ENCODE results near the gene ZNF521.

ZNF521 gene

GRCh38 chr18:25113566-25113965 is 238.4 kb downstream of the ZNF521 start:
- no peak for ATAC-seq

DNA sequence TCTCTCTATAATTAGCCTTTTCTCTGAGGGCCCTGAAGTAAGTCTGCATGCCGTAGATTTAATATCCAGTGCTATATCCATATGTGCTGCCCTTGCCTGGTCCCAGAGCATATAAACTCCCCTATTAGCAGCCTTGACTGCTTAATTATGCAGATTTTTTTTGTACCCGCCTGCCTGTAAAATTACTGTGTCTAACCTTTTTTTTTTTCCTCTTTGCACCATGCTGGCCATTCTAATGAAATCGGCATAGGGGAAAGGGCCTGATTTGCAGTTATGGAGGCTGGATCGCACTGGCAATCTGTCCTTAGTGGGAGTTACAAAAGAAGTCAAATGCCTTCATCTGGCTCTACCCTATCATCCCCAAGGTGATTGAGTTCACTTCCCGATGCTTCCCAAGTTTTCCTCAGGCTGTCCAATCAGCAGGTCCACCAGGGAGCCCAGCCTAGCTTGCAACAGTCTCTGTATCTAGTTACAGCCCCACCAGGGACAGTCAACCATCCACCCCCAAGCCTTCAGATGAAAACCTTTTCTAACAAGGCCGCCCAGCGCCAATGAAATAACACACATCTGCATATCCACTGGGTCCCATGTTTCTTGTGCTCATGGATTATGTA is 239.0 kb downstream of the ZNF521 start:
- ATAC-seq: no peak

DNA sequence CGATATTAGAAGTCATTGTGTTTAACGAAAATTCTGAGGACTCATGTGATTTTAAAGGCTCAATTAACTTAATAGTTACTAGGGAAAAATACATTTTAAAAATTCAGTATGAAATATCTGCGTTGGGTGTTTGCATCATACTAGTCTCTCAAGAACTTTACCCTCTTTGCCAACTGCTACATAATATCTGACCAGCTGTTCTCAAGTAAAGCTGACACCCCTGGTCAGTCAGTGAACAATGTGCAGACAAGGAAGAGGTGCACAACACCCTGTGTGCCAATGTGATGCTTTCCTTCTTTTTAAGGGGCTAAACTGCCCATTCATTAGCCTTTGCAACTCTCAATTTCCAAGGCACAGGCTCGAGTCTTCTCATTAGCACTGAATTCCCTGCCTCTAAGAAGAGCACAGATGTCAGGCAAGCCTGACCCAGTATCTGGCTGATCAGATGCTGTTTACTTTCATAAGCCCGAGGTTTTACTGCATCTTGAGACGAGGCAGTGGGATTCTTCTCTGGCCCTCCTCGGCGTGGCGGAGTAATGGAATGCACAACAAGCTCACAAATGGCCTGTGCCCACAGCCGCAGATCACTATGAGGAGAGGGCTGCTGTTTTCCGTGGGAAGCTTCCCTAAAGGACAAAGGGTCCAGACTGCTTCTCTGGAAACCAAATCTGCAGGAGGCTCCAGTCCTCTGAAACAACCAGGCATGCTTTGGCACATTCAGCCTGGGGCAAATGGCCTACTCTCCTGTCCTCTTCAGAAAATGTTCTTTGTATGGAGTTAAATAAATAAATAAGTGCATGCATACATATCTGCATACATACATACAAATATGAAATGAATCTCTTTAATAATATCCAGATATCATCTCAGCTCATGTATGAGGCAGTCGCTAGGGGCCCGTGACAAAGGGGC is 240.3 kb downstream of the ZNF521 start:
- ATAC-seq: no peak

- ATAC-seq: no peak
These were observed 242.5 kb downstream of the ZNF521 start for GRCh38 chr18:25109484-25109883.

DNA sequence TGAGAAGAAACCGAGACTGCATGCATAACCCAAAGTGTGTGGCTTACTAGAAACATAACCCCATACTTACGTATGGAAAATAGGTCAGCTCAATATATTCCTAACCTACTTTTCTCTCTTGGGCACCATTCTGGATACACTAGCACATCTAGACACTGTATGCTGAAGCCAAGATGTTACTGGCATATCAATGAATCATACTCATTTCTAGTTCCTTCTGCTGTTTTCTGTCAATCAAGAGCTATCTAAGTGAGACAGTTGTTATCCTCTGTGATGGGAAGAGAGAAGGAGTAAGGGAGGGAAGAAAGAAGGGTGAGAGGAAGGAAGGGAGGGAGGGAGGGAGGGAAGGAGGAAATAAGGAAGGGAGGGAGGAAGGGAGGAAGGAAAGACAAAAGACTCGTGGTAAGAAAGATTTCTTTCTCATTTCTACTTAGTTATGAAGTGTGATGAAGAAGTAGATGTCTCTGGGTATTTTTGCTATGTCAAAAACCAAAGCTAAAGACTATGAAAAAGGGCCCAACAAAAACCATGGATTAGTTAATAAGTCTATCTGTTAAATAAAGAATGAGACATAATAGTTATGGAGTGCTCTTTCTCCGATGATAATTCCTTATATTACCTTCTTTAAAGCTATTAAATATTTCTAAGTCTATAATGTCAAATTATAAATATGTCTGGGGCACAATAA is 248.4 kb downstream of the ZNF521 start:
- ATAC-seq: no peak

DNA sequence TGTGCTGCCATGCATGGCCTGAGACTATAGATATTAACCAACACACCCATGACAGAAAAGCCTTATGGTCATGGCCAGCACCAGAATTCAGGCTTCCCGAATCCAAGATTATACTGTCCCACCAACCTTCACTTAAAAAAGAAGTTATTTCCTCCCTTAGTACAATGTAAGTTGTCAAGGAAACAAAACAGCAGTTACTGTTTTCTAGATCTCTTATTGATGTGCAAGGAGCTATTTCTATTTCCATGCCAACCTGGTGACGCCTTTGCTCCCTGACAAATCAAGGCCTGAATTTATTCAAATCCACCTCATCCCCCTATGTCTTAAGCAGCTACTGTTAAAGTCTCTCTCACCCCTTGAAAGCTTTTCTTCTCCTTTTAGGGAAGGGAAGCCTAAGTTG is 249.3 kb downstream of the ZNF521 start:
- no peak for ATAC-seq

- no peak for ATAC-seq
These were observed 251.5 kb downstream of the ZNF521 start for GRCh38 chr18:25100418-25100817.

- no peak for ATAC-seq
These were observed 252.1 kb downstream of the ZNF521 start for GRCh38 chr18:25099895-25100294.

GRCh38 chr18:25097569-25098056 is 254.4 kb downstream of the ZNF521 start:
- ATAC-seq: no peak

DNA sequence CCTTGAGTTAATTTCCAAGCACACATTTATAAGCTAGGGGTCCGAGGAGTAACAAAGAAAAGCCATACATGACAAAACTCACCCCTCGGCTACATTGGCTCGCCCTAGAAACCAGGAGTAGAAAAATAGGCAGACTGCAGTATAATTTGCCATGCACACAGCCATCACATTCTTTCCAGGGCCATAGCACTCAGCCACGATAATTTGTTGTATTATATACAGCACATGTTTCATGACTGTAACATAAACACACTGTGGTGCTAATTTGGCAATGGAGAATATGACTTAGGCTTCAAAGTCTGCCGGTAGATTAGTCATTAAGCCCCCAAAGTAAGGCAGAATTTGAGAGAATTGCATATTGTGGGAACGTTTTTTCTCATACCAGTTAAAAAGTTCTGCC is 254.9 kb downstream of the ZNF521 start:
- ATAC-seq: no peak

DNA sequence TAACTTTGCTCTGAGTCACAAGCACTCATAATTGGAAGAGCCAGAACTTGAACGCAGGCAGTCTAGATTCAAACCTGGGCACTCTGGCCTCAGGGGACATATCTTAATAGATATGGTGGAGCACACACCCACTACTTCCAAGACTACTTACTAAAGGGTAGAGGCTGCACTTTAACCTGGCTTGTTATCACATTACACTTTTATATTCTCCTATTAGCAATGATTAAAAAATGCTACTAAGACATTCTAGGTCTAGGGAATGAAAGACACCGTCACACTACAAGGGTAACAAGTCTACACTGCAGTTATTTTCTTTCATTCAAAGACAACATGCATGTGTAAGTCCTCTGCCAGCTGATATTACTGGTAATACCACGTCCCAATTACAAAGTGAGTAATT is 258.8 kb downstream of the ZNF521 start:
- ATAC-seq: no peak

DNA sequence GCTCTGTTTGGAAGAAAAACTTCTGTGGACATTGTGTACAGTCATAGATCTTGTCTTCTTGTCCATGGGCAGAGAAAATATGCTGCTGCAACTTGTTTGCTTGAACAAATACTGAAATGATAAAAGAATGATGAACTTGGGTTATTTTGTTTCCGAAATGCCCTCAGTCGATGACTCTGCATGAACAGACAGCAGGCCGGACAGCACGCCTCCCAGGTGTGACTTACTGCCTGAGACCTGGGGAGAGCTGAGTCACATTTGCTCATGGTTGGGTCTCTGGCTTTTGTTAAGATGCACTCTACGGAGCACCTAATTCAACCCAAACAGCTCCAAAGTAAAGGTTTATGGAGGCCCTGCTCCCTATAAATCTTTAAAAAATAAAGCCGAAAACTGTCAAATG is 262.5 kb downstream of the ZNF521 start:
- ATAC-seq: no peak

GRCh38 chr18:25086876-25087275 is 265.1 kb downstream of the ZNF521 start:
- no peak for ATAC-seq

- ATAC-seq: no peak
These were observed 271.0 kb downstream of the ZNF521 start for GRCh38 chr18:25081001-25081400.

DNA sequence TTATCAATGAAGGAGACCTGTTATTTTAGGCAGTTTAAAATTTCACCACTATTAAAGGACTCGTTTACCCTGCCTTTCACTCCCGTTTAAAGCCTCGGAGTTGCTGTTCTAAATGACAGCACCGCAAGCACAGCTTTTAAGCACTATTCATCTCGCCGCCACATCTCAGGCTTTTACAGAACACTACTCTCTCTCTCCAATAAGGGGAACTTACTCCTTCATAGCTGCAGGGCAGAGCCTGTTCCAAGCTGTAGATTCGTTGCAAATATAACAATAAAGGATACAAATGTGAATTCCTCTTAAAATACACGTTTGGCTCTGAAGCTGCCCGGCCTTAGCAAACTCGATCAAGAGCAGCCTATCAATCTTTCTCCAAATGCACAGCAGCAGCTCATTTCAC is 271.8 kb downstream of the ZNF521 start:
- ATAC-seq: no peak

GRCh38 chr18:25077944-25078723 is 273.8 kb downstream of the ZNF521 start:
- ATAC-seq: no peak

GRCh38 chr18:25077038-25077943 is 274.7 kb downstream of the ZNF521 start:
- no peak for ATAC-seq

DNA sequence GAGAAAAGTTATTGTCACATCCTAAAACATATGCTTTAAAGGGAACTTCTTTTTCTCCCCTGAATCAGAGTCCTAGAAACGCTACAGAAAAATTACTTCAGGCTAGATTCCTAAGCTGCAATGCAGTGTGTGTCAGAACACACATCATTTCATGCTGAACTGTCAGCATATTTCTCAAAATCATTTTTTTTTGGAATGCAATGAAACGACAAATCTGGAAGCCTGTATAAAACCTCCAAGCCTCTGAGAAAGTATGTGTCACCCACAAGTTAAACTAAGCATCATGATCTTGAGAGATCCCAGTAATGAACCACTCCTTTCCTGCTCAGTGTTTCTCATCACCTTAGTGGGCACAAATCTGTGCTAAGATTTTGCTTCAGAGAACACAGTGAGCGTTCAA is 276.2 kb downstream of the ZNF521 start:
- no peak for ATAC-seq

GRCh38 chr18:25075331-25075730 is 276.6 kb downstream of the ZNF521 start:
- ATAC-seq: no peak

DNA sequence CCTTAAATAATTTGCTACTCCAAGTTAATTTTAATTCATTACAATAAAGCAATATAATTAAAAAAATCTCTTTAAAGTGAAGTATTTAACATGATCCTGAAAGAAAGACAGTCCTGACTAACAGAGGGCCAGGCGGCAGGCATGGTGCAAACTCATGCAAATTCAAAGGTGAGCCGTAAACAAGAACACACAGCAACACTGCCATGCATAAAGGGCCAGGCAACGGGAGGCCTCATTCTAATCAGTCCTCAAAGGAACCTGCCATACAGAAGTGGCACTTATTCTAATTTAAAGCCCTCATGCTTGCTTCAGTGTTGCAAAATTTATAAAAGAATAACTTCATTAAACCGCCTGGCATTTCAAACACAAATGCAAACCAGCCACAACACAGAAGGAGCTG is 277.0 kb downstream of the ZNF521 start:
- ATAC-seq: no peak

- ATAC-seq: no peak
These were observed 279.8 kb downstream of the ZNF521 start for GRCh38 chr18:25072205-25072604.
